Activated CD8-positive, alpha-beta T cell treated with anti-CD3 and anti-CD28 coated beads, Interleukin-2, amount 10 ng/mL, durations not matched to agents 7 days and 5 days (primary cell): Measurements from ENCODE around the gene MTG1. TPM values are rescaled to one million over a fixed set of nuclear protein-coding genes. Genes with fewer than 3 reads are reported as not detected.
"Not testable (repeated sequence)": the region's sequence is repeated elsewhere in the genome, so short reads cannot be mapped to it uniquely, and the experiment has no call there.

Experiments
- ATAC-seq: fragments of 150-1000 bp; cut with Tn5 transposase; one replicate; pipeline ENCODE4 v1.10.0; 2021; ENCODE audit warnings: moderate library complexity
- CTCF ChIA-PET: fragments of 350-600 bp; sonication (Branson Sonifier 250); formaldehyde crosslinking; loops from one replicate; lab custom pipeline; 2021; ENCODE audit warnings: antibody characterized with exemption; lab: Charles Lee
- POLR2A ChIA-PET: fragments of 350-600 bp; sonication (Branson Sonifier 250); formaldehyde crosslinking; loops from one replicate; lab custom pipeline; 2021; ENCODE audit warnings: antibody characterized with exemption; lab: Charles Lee
- DNase-seq: peaks from one replicate; pipeline ENCODE4 v3.0.0-alpha.2; 2020
- H3K27ac Mint-ChIP-seq: one replicate; pipeline ENCODE4 v1.8.0; 2021; ENCODE audit warnings: mild to moderate bottlenecking, mixed read lengths
- H3K27me3 Mint-ChIP-seq: one replicate; pipeline ENCODE4 v1.8.0; 2021; ENCODE audit warnings: low read depth, mixed read lengths
- H3K36me3 Mint-ChIP-seq: one replicate; pipeline ENCODE4 v1.8.0; 2021; ENCODE audit warnings: low read depth, mixed read lengths
- H3K4me1 Mint-ChIP-seq: one replicate; pipeline ENCODE4 v1.8.0; 2021; ENCODE audit warnings: low read depth, mixed read lengths
- H3K4me3 Mint-ChIP-seq: one replicate; pipeline ENCODE4 v1.8.0; 2021; ENCODE audit warnings: mild to moderate bottlenecking, mixed read lengths
- H3K9me3 Mint-ChIP-seq: one replicate; pipeline ENCODE4 v1.8.0; 2022; ENCODE audit warnings: mixed read lengths; ENCODE audit not compliant: insufficient read depth
- total RNA-seq, 2 experiments: library from RNA; stranded (reverse); gene quantifications; one replicate each; pipeline ENCODE4 v1.2.3, GENCODE V29; 2021

MTG1 gene
- total RNA-seq, 2 experiments from 2014 or later, result 51.8 to 54.8 TPM

- no peak for ATAC-seq
- CTCF ChIA-PET, result interaction anchor here (1.0 to 2.0 kb wide), 2 partner anchors 9 to 32 kb away, joined by 3 to 8 read pairs; no protein-coding TSS in a partner anchor
- H3K4me3 Mint-ChIP-seq, result no peak overlapping the region
- H3K4me1 Mint-ChIP-seq, result peaks cover 4% of the 10 kb centered on the region
- no peak overlapping the region for H3K27ac Mint-ChIP-seq
- POLR2A ChIA-PET, result interaction anchor here (0.6 to 1.6 kb wide), 5 partner anchors 12 to 202 kb away, joined by 3 to 5 read pairs (median 3); partner anchors contain the start of gene ECHS1
- no peak for DNase-seq
- H3K9me3 Mint-ChIP-seq, result no peaks in the 10 kb centered on the region
- peaks cover 15% of the 10 kb centered on the region for H3K36me3 Mint-ChIP-seq
- H3K27me3 Mint-ChIP-seq, result no peaks in the 10 kb centered on the region
Measured at GRCh38 chr10:133361227-133361626, 32.7 kb upstream of the MTG1 start.

- H3K4me3 Mint-ChIP-seq, result no peak overlapping the region
- H3K36me3 Mint-ChIP-seq, result peaks cover 15% of the 10 kb centered on the region
Measured at GRCh38 chr10:133361773-133362441, 32.0 kb upstream of the MTG1 start.

GRCh38 chr10:133362846-133363245 lies 31.1 kb upstream of the MTG1 start:
- H3K4me3 Mint-ChIP-seq, result no peak overlapping the region
- CTCF ChIA-PET, result no interaction called here

More at GRCh38 chr10:133361773-133362441, 32.0 kb upstream of the MTG1 start:
- ATAC-seq (no peak), DNase-seq (no peak)
- CTCF ChIA-PET, result interaction anchor here (1.0 to 2.0 kb wide), 2 partner anchors 8 to 32 kb away, joined by 3 to 8 read pairs; no protein-coding TSS in a partner anchor
- no peak overlapping the region for H3K27ac Mint-ChIP-seq
- POLR2A ChIA-PET, result interaction anchor here (1.1 to 1.6 kb wide), 3 partner anchors 16 to 27 kb away, joined by 3 to 5 read pairs (median 3); no protein-coding TSS in a partner anchor
- H3K4me1 Mint-ChIP-seq, result peaks cover 4% of the 10 kb centered on the region
- H3K9me3 Mint-ChIP-seq, result no peaks in the 10 kb centered on the region
- H3K27me3 Mint-ChIP-seq, result no peaks in the 10 kb centered on the region

DNA sequence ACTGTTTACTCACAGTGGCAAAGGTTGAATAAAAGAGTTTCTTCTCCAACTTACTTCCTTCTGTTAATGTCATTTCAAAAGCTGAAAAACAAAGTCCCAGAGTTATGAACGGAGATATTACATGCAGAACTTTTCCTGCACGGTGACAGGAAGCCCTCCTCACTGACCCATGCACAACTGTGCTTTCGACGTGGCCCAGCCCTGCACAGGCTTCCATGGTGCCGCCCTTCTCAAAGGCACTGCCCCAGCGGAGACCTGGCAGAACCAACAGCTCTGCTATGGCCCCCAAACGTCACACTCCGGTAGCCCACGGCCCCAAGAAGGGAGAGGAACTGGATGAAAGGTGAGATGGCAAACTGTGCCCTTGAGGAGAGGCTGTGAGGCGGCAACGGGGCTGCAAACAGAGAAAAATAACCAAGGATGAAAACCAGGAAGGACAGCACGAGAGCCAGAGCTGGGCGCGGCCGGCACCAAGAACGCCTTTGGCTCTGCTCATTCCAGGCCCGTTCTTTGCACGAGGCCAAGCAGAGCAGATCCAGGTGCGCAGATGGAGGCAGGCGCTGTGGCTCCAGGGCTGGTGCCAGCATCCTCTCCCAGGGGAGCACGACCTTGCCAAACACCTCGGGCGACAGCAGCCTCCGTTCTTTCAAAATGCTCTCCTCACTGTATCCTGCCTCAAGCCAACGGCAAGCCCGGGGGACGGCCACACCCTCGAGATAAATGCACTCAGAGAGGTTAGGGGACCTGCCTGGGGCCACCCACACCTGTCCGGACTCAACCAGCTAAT lies 29.1 kb upstream of the MTG1 start:
- no peak overlapping the region for H3K27ac Mint-ChIP-seq
- CTCF ChIA-PET, result no interaction called here
- H3K36me3 Mint-ChIP-seq, result peaks cover 21% of the 10 kb centered on the region
- POLR2A ChIA-PET, result no interaction called here
- DNase-seq (no peak), ATAC-seq (no peak)
- H3K4me1 Mint-ChIP-seq, result peaks cover 2% of the 10 kb centered on the region
- H3K27me3 Mint-ChIP-seq, result no peaks in the 10 kb centered on the region
- no peaks in the 10 kb centered on the region for H3K9me3 Mint-ChIP-seq
- no peak overlapping the region for H3K4me3 Mint-ChIP-seq

More at GRCh38 chr10:133362846-133363245, 31.1 kb upstream of the MTG1 start:
- ATAC-seq (no peak), DNase-seq (no peak)
- POLR2A ChIA-PET, result no interaction called here
- H3K9me3 Mint-ChIP-seq, result no peaks in the 10 kb centered on the region
- no peaks in the 10 kb centered on the region for H3K27me3 Mint-ChIP-seq
- H3K27ac Mint-ChIP-seq, result no peak overlapping the region
- peaks cover 15% of the 10 kb centered on the region for H3K36me3 Mint-ChIP-seq
- H3K4me1 Mint-ChIP-seq, result peaks cover 2% of the 10 kb centered on the region

DNA sequence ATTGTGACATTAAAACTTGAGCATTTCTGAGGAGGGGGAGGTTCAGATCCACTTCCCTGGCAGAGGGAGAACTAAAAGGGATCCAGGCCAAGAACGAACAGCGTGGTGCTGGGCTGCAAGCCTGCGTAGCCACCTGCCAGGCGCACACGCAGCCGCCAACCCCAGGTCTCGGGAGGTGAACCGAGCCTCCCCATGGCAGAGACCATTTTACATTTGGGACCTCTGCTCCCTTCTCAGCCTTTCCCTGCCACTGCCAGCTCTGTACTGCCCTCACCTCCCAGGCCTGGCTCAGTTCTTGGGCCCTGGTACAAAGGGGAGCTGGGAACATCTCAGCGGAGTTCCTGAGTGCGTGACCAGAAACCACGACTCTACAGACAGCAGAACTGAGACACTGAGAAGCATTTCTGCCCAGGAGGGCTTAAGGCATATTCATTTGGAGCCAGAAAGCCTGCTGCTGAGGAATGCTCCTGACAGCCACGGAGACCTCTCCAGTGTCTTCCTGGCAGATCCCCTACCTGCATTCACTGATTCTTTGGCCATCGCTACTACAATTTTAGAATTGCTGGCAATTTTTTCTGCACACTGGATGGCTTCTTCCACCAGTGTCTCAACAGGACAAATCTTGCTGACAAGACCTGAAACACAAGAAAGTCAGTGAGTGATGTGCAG lies 28.4 kb upstream of the MTG1 start:
- POLR2A ChIA-PET, result no interaction called here
- no peaks in the 10 kb centered on the region for H3K27me3 Mint-ChIP-seq

DNA sequence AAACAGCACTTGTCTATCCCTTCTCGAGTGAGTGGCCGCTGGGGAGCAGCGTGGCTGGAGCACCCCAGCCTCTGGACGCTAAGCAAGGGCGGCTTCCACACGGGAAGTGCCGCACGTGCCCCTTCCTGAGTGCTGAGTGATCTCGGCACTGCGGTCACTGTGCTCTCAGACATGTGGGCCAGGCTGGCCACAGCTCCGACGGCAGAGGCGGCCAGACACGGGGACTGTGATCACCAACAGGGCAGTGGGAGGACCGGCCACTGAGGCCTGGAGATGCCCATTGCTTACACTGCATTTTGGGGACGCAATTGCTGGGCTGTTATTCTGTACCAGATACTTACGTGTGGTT lies 27.9 kb upstream of the MTG1 start:
- Mint-ChIP-seq H3K4me3 (no peak overlapping the region), H3K27ac (no peak overlapping the region), H3K9me3 (no peaks in the 10 kb centered on the region), H3K36me3 (peaks cover 28% of the 10 kb centered on the region), H3K27me3 (no peaks in the 10 kb centered on the region), H3K4me1 (peaks cover 2% of the 10 kb centered on the region)
- DNase-seq (no peak), ATAC-seq (no peak)
- ChIA-PET POLR2A (no interaction called here), CTCF (no interaction called here)

More for the DNA sequence above, 28.4 kb upstream of the MTG1 start:
- H3K27ac Mint-ChIP-seq, result no peak overlapping the region
- no peak overlapping the region for H3K4me3 Mint-ChIP-seq
- ATAC-seq, result no peak
- H3K4me1 Mint-ChIP-seq, result peaks cover 2% of the 10 kb centered on the region
- peaks cover 25% of the 10 kb centered on the region for H3K36me3 Mint-ChIP-seq
- no peaks in the 10 kb centered on the region for H3K9me3 Mint-ChIP-seq
- CTCF ChIA-PET, result no interaction called here
- no peak for DNase-seq

DNA sequence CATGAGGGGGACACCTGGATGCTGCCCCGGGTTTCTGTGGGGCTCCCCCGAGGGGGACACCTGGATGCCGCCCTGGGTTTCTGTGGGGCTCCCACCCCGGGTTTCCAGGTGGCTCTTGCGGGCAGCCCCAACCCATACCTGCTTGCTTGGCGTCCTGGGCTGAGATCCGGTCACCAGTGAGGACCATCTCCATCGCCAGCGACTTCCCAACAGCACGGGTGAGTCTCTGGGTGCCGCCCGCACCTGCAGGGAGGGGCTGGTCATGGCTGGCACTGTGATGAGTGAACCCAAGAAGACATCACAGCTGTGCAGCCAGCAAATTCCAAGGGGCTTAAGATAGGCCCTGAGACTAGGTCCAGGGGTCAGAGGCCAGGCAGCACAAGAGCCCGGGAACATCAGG lies 27.2 kb upstream of the MTG1 start:
- no peaks in the 10 kb centered on the region for H3K9me3 Mint-ChIP-seq
- H3K27me3 Mint-ChIP-seq, result no peaks in the 10 kb centered on the region
- CTCF ChIA-PET, result no interaction called here
- no peak overlapping the region for H3K27ac Mint-ChIP-seq
- POLR2A ChIA-PET, result no interaction called here
- H3K4me3 Mint-ChIP-seq, result no peak overlapping the region
- peaks cover 23% of the 10 kb centered on the region for H3K36me3 Mint-ChIP-seq
- DNase-seq (no peak), ATAC-seq (no peak)
- peaks cover 2% of the 10 kb centered on the region for H3K4me1 Mint-ChIP-seq

DNA sequence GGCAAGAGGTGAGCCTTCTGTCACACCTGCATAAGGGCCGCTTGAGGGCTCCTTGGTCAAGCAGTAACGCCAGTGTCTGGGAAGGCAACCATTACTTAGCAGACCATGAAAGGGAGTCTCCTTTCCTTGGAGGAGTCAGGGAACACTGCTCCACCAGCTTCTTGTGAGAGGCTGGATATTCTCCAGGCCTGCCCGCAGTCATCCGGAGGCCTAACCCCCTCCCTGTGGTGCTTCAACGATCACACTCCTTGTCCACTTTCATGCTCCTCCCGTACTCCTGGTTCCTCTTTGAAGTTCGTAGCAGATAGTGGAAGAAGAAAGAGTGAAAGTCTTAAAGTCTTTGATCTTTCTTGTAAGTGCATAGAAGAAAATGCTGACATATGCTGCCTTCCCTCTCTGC lies 26.5 kb upstream of the MTG1 start:
- H3K4me3 Mint-ChIP-seq, H3K27ac Mint-ChIP-seq, H3K27me3 Mint-ChIP-seq, ATAC-seq, POLR2A ChIA-PET, H3K4me1 Mint-ChIP-seq, CTCF ChIA-PET, H3K9me3 Mint-ChIP-seq, DNase-seq: not testable (repeated sequence)
- H3K36me3 Mint-ChIP-seq, result peaks cover 18% of the 10 kb centered on the region

DNA sequence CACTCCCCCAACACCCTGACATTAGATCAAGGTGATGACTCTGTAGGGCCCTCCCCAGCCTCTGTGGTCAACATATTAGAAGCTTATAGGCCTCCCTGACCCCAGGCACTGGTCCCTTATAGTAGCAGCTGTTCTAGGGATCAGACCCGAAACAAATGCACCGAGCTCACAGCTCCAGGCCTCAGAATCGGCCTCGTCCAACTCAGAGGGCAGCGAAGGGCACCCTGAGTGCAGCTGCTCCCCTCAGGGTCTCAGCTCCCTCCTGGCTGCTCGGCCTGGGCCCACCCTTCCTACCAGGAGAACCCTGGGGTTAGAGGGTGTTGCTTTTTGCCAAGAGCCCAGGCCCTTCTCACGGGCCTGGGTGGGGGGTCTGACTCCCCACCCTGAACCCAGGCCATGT lies 25.8 kb upstream of the MTG1 start:
- H3K4me1 Mint-ChIP-seq, result peaks cover 6% of the 10 kb centered on the region
- DNase-seq, result no peak
- ChIA-PET CTCF (no interaction called here), POLR2A (no interaction called here)
- H3K36me3 Mint-ChIP-seq, result peaks cover 18% of the 10 kb centered on the region
- no peak overlapping the region for H3K4me3 Mint-ChIP-seq
- no peaks in the 10 kb centered on the region for H3K9me3 Mint-ChIP-seq
- no peaks in the 10 kb centered on the region for H3K27me3 Mint-ChIP-seq
- no peak overlapping the region for H3K27ac Mint-ChIP-seq
- no peak for ATAC-seq

DNA sequence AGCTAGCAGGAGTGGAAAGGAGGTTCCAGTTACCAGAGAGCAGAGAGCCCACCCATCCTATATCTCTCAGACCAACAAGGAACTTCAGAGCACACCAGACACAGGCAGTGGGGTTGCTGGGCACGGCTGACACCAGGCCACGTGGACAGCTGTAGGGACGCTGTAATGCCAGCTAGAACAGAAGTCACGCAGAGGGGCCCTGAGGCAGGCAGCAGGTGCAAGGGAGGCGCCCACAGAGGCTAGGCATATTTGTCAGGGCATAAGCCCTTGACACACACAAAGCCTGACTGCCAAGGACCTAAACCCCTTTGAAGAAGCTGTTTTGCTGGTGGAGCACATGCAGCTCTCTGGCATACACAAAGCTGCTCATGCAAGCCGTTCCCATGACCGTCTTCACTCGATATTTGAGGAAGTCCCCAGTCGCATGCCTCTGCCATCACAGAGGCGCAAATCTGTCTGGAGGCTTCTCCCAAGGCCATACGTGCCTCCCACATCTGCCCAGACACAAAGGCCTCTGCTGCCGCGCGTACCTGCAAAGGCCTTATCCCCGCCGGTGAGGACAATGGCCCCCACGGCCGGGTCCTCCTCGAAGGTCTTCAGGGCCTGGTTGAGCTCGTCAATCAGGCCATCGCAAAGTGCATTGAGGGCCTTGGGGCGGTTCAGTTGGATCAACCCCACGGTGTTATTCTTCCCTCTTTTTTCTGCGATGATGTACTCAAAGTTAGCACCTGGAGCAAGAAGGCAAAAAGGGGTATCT lies 23.7 kb upstream of the MTG1 start:
- Mint-ChIP-seq H3K4me1 (peaks cover 13% of the 10 kb centered on the region), H3K36me3 (peaks cover 14% of the 10 kb centered on the region), H3K27me3 (peaks cover 5% of the 10 kb centered on the region), H3K9me3 (no peaks in the 10 kb centered on the region), H3K4me3 (no peak overlapping the region), H3K27ac (no peak overlapping the region)
- ATAC-seq (no peak), DNase-seq (no peak)
- ChIA-PET POLR2A (no interaction called here), CTCF (interaction anchor here (1.0 to 1.2 kb wide), 2 partner anchors 9 to 41 kb away, joined by 3 to 4 read pairs; no protein-coding TSS in a partner anchor)

DNA sequence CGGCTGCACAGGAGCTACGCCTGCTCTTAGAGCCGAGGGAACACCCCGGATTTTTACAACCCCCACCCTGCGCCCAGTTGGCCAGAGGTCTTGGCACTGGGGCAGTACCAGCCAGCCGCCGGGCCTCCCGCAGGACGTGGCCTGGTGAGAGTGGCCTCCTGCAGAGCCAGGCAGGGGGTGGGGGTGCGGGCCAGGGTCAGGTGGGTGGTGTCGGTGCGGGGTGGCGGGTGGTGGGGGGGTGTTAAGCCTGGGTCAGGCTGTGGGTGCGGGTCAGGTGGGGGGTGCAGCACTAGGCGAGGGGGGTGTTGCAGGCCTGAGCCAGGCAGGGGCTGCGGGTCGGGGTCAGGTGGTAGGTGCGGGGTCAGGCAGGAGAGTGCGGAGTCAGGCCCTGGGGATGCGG lies 21.4 kb upstream of the MTG1 start:
- ChIA-PET POLR2A (interaction anchor here (0.9 kb wide), 1 partner anchor 12 kb away, joined by 3 read pairs; no protein-coding TSS in a partner anchor), CTCF (no interaction called here)
- Mint-ChIP-seq H3K27ac (no peak overlapping the region), H3K36me3 (peaks cover 12% of the 10 kb centered on the region), H3K4me3 (peak overlapping the region; percentile 73), H3K27me3 (peaks cover 22% of the 10 kb centered on the region), H3K4me1 (peaks cover 15% of the 10 kb centered on the region), H3K9me3 (no peaks in the 10 kb centered on the region)
- ATAC-seq (no peak), DNase-seq (no peak)
